OCI-LY7 (cell line): ENCODE data around the gene FANCE. TPM values are rescaled to one million over a fixed set of nuclear protein-coding genes. Genes with fewer than 3 reads are reported as not detected.

ENCODE experiments used
- BruUV-seq: library from RNA; stranded (reverse); fragments of 400-500 nt; replicated peaks from 2 replicates; lab custom pipeline; 2021; lab: Mats Ljungman, UMichigan
- CTCF ChIA-PET: fragments of 300-600 bp; sonication (Branson Sonifier 250); formaldehyde crosslinking; loops from one replicate; lab custom pipeline; 2022; ENCODE audit warnings: antibody characterized with exemption; ENCODE audit not compliant: unreplicated experiment; lab: Charles Lee
- POLR2A ChIA-PET: fragments of 300-600 bp; sonication (Branson Sonifier 250); formaldehyde crosslinking; loops from one replicate; lab custom pipeline; 2022; ENCODE audit warnings: antibody characterized with exemption; lab: Charles Lee
- DNase-seq: peaks from one replicate; pipeline ENCODE4 v3.0.0-alpha.2; 2015; ENCODE audit warnings: low spot score
- H2AFZ ChIP-seq: fragments of 200-600 bp; sonication (generic), shearing (Covaris generic); 2 replicates; pipeline ENCODE4 v1.6.1; 2014; ENCODE audit warnings: mild to moderate bottlenecking, antibody characterized with exemption, low read length, moderate library complexity
- H3K27ac ChIP-seq: fragments of 200-600 bp; sonication (generic); 2 replicates; pipeline ENCODE4 v1.5.1; 2014; ENCODE audit warnings: mixed run types, low read depth, mild to moderate bottlenecking, moderate library complexity, low read length, inconsistent platforms; ENCODE audit not compliant: poor library complexity, severe bottlenecking
- H3K36me3 ChIP-seq: fragments of 200-600 bp; sonication (generic); 2 replicates; pipeline ENCODE4 v1.6.1; 2014; ENCODE audit warnings: mild to moderate bottlenecking, antibody characterized with exemption, low read length, moderate library complexity, mixed read lengths; ENCODE audit not compliant: insufficient read depth
- H3K4me1 ChIP-seq: fragments of 200-600 bp; sonication (generic); 2 replicates; pipeline ENCODE4 v1.5.1; 2014; ENCODE audit warnings: mild to moderate bottlenecking, low read length; ENCODE audit not compliant: insufficient read depth, poor library complexity, severe bottlenecking
- H3K4me2 ChIP-seq: fragments of 200-600 bp; sonication (generic); 2 replicates; pipeline ENCODE4 v1.6.1; 2014; ENCODE audit warnings: mild to moderate bottlenecking, low read length
- H3K4me3 ChIP-seq: fragments of 200-600 bp; sonication (generic); 2 replicates; pipeline ENCODE4 v1.5.1; 2014; ENCODE audit warnings: mild to moderate bottlenecking, low read depth, low read length; ENCODE audit not compliant: poor library complexity, severe bottlenecking
- H3K79me2 ChIP-seq: fragments of 200-600 bp; sonication (generic); 2 replicates; pipeline ENCODE4 v1.6.1; 2016; ENCODE audit warnings: low read depth, mild to moderate bottlenecking, low read length, moderate library complexity, mixed read lengths; ENCODE audit not compliant: insufficient read depth
- H3K9me2 ChIP-seq: fragments of 200-600 bp; sonication (generic); 2 replicates; pipeline ENCODE4 v1.6.1; 2016; ENCODE audit warnings: mild to moderate bottlenecking, low read length, mixed read lengths; ENCODE audit not compliant: insufficient read depth
- H3K9me3 ChIP-seq: fragments of 200-600 bp; sonication (generic); 2 replicates; pipeline ENCODE4 v1.6.1; 2014; ENCODE audit warnings: mild to moderate bottlenecking, mixed run types, low read length, mixed read lengths
- H4K20me1 ChIP-seq: fragments of 200-600 bp; sonication (generic); 2 replicates; pipeline ENCODE4 v1.6.1; 2014; ENCODE audit warnings: mild to moderate bottlenecking, antibody characterized with exemption, low read length, moderate library complexity, mixed read lengths; ENCODE audit not compliant: insufficient read depth
- EZH2phosphoT487 ChIP-seq: fragments of 200-600 bp; sonication (generic); IDR thresholded peaks from 2 replicates; pipeline ENCODE4 v1.6.1; 2018; ENCODE audit warnings: low read depth, borderline replicate concordance, mild to moderate bottlenecking, mixed run types, antibody characterized with exemption, low read length, moderate library complexity, mixed read lengths
- intact Hi-C: fragments of 100-400 bp; cut with micrococcal nuclease; formaldehyde crosslinking; loops from one replicate; pipeline ENCODE4 v1.10.0; 2022; ENCODE audit not compliant: unreplicated experiment
- total RNA-seq, 2 experiments: library from RNA; depleted of rRNA in 1 of 2; stranded (reverse); fragments of >200 nt in 1 of 2; shearing (Covaris generic) in 1 of 2; gene quantifications; 2 replicates each; pipeline ENCODE4 v1.2.3, GENCODE V29; 2014 to 2022
- TF ChIP-seq, protein P1 (sequence below): fragments of 200-600 bp; sonication (generic); conservative IDR thresholded peaks from 2 replicates; pipeline ENCODE4 v1.5.1; 2014; ENCODE audit warnings: mild to moderate bottlenecking, antibody characterized with exemption, low read length, moderate library complexity, mixed read lengths

FANCE gene
- total RNA-seq, 2 experiments from 2014 or later: 14.4 to 17.4 TPM

DNA sequence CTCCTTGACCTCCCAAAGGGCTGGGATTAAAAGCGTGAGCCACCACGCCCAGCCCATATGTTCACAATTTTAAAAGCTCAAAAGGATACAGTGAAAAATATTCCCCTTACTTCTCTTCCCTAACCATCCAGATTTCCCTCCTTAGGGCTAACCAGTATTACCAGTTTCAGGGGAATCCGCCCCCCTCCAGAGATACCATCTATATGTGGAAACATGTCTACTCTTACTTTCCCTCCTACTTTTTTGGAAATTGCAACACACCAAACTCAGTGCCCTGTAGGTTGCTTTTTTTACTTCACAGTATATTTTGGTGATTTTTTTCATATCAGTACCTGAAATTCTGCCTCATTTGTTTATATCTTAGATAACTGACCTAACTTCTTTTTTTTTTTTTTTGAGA, 9.1 kb downstream of the FANCE start:
- TF ChIP-seq, protein P1, sequence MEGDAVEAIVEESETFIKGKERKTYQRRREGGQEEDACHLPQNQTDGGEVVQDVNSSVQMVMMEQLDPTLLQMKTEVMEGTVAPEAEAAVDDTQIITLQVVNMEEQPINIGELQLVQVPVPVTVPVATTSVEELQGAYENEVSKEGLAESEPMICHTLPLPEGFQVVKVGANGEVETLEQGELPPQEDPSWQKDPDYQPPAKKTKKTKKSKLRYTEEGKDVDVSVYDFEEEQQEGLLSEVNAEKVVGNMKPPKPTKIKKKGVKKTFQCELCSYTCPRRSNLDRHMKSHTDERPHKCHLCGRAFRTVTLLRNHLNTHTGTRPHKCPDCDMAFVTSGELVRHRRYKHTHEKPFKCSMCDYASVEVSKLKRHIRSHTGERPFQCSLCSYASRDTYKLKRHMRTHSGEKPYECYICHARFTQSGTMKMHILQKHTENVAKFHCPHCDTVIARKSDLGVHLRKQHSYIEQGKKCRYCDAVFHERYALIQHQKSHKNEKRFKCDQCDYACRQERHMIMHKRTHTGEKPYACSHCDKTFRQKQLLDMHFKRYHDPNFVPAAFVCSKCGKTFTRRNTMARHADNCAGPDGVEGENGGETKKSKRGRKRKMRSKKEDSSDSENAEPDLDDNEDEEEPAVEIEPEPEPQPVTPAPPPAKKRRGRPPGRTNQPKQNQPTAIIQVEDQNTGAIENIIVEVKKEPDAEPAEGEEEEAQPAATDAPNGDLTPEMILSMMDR: no peak
- no peak for TF ChIP-seq EZH2phosphoT487
- no peaks in the 10 kb centered on the region for H4K20me1 ChIP-seq
- H3K36me3 ChIP-seq: peaks cover 83% of the 10 kb centered on the region
- no peak for DNase-seq
- H3K4me1 ChIP-seq: peaks cover 7% of the 10 kb centered on the region
- no peaks in the 10 kb centered on the region for H3K79me2 ChIP-seq
- CTCF ChIA-PET: no interaction called here
- POLR2A ChIA-PET: interaction anchor here (0.5 kb wide), 1 partner anchor 96 kb away, joined by 6 read pairs; no protein-coding TSS in a partner anchor
- no peak overlapping the region for H2AFZ ChIP-seq
- H3K27ac ChIP-seq: no peak overlapping the region
- intact Hi-C loops: no loop called here
- H3K4me3 ChIP-seq: no peak overlapping the region
- H3K9me3 ChIP-seq: no peaks in the 10 kb centered on the region
- H3K4me2 ChIP-seq: no peak overlapping the region
- no peaks in the 10 kb centered on the region for H3K9me2 ChIP-seq
- BruUV-seq: no TSS peak

DNA sequence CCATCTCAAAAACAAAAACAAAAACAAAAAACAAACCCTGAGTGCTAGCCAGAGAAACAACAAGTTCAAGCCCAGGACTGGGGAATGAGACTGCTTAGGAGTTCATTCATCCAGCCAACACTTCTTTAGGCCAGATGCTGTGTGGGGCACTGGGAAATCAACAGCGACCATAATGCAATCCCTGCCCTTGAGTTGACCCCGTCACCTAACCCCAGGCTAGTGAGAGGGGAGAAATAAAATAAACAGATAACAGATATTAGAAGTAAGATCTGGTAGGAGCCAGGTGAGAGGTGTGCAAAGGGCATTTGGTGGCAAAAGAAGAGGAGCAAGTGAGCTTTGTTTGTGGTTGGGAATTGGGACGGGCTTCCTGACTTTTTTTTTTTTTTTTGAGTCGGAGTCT, 11.2 kb downstream of the FANCE start:
- no peak for TF ChIP-seq EZH2phosphoT487
- TF ChIP-seq, protein P1: no peak
- no TSS peak for BruUV-seq
- Histone ChIP-seq H3K9me3 (no peaks in the 10 kb centered on the region), H3K79me2 (peaks cover 1% of the 10 kb centered on the region), H4K20me1 (no peaks in the 10 kb centered on the region), H2AFZ (no peak overlapping the region), H3K4me3 (no peak overlapping the region), H3K4me1 (peaks cover 8% of the 10 kb centered on the region), H3K4me2 (no peak overlapping the region), H3K27ac (no peak overlapping the region), H3K36me3 (peaks cover 82% of the 10 kb centered on the region), H3K9me2 (no peaks in the 10 kb centered on the region)
- no peak for DNase-seq
- intact Hi-C loops: no loop called here
- CTCF ChIA-PET: interaction anchor here (0.6 kb wide), 1 partner anchor 658 kb away, joined by 4 read pairs; no protein-coding TSS in a partner anchor
- POLR2A ChIA-PET: interaction anchor here (0.5 to 0.8 kb wide), 2 partner anchors 12 to 155 kb away, joined by 3 read pairs; no protein-coding TSS in a partner anchor

GRCh38 chr6:35465646-35466045, 13.5 kb downstream of the FANCE start:
- no peak for TF ChIP-seq EZH2phosphoT487
- TF ChIP-seq, protein P1: no peak
- H3K79me2 ChIP-seq: peaks cover 25% of the 10 kb centered on the region
- H3K4me3 ChIP-seq: no peak overlapping the region
- H3K36me3 ChIP-seq: peaks cover 83% of the 10 kb centered on the region
- DNase-seq: no peak
- H3K9me3 ChIP-seq: no peaks in the 10 kb centered on the region
- intact Hi-C loops: no loop called here
- ChIA-PET POLR2A (no interaction called here), CTCF (no interaction called here)
- no peaks in the 10 kb centered on the region for H3K9me2 ChIP-seq
- H3K27ac ChIP-seq: no peak overlapping the region
- H3K4me2 ChIP-seq: no peak overlapping the region
- H2AFZ ChIP-seq: no peak overlapping the region
- BruUV-seq: no TSS peak
- H4K20me1 ChIP-seq: peaks cover 14% of the 10 kb centered on the region
- H3K4me1 ChIP-seq: peaks cover 17% of the 10 kb centered on the region
